Stimulated activated CD4-positive, alpha-beta T cell treated with anti-CD3 and anti-CD28 coated beads, Interleukin-2, amount 100 ng/mL, for 24 hours (primary cell): ENCODE measurements around the gene SORD.
"Not testable (repeated sequence)": the region's sequence is repeated elsewhere in the genome, so short reads cannot be mapped to it uniquely, and the experiment has no call there.

Experiments
- DNase-seq, 2 donors: peaks; one replicate each; pipeline ENCODE4 v3.0.0-alpha.2; 2020

Gene SORD

DNA sequence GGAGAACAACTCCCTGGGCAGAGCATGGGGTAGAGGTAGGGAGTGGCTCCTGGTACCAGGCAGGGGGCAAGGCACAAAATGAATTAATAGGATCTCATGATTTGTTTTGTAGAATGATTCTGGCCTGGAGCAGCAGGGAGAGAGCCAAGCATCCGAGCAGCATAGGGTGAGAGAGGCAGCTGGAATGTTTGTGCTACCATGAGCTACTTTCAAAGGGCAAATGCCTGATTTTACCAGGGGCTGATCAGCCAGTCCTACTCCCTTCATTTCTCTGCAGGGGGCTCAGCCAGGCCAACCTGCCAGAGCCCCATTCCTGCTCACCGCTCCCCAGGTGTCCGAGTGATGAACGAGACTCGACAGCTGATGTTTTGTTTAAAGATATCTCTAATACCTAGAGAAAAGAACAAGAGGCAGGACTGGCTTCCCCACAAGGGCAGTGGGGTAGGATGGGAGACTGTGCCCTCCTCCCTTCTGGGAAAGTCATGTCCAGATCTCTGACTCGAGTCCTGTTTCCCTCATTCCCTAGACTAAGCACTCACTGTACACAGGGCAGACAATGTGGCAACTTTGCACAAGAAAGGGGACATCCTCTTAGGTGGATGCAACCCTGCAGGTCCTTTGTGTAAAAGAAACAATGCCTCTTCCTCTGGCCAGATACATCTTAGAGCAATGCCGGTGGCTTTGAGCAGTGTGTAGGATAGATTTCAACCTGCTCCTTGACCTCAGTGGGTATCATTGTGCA, 78.1 kb downstream of the SORD start:
- no peak for DNase-seq

- no peak for DNase-seq
These were observed 78.8 kb downstream of the SORD start for GRCh38 chr15:45101749-45102148.

DNA sequence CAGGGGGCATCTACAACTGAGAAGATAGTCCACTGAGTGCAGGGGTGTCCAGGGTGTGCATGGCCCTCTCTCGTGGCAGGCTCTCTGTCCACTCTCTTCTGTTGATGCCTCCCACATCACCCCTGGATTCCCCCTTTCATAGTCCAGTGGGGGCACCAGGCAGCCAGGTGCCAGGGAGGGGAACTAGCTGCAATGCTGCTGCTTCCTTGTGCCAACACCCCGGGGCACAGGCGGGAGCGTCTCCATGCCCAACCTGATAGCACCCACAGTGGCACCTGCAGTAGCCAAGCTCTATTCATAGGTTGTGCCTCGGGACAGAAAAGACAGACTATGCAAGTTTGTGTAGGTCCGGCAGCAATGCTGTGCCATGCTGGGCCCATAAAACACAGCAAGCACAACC, 79.2 kb downstream of the SORD start:
- no peak for DNase-seq

- DNase-seq: not testable (repeated sequence)
These were observed 81.2 kb downstream of the SORD start for GRCh38 chr15:45104170-45104569.

GRCh38 chr15:45105586-45105985, 82.6 kb downstream of the SORD start:
- no peak for DNase-seq

DNA sequence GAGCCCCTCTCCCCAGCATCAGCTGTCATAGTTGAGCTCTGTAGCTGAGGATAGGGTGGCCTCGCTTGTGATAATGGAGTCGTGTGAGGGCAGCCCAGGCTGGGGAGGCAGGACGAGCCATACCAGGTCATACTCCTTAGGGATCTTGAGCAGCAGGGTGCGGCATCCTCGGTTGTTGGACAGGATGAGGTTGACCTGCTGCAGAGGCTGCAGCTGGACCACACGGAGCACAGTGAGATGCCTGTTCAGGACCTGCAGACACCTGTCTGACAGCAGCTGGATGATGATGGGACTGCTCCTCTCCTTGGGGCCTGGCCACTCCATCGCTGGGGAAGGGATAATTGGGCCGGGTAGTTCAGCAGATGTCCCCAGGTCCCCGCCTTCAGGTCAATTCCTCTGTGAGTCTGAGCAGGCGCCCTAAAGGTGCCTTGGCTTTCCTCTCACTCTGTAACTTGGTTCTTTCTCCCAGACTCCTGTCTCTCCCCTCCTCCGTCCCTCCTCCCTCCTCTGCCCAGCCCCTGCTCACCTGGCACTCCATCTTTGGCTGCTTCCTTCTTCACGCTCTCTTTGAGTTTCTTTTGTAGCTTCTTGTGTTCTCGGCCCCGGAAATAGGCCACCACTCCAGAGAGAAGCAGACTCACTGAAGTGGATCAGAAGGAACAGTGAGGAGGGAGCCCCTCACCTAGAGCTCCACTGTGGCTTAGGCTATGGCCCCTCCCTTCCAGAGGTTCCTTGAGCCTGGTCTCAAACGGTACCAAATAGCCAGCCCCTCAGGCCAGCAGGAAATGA, 83.2 kb downstream of the SORD start:
- no peak for DNase-seq

DNA sequence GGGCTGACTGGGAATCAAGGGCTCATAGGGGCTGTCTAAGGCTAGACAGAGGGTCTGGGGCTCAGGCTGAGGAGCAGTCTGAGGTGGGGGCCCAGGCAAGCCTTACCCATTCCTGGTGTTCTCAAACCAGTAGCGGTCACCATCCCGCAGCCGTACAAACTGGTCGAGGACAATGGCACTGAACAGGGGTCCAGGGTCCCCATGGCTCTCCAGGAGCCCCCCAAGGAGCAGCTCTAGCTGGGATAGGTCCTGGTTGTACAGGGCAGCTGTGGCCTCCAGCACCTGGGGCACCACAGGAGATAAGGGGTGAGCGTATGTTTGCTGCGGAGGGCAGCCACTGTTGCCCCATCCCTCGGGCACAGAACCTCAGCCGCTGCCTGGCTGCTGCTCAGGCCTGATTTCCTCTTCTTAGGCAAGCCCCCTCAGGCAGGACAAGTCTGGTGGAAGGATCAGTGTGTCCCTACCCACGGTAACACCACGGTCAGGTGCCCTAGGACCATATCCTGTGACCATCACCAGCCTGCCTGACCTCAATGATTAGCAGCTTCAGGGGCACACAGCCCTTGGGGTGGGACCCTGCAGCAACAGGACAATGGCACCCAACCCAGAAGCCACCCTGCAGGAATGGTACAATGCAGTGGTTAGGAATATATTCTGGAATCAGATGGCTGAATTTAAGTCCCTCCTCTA, 85.1 kb downstream of the SORD start:
- DNase-seq: no peak

DNA sequence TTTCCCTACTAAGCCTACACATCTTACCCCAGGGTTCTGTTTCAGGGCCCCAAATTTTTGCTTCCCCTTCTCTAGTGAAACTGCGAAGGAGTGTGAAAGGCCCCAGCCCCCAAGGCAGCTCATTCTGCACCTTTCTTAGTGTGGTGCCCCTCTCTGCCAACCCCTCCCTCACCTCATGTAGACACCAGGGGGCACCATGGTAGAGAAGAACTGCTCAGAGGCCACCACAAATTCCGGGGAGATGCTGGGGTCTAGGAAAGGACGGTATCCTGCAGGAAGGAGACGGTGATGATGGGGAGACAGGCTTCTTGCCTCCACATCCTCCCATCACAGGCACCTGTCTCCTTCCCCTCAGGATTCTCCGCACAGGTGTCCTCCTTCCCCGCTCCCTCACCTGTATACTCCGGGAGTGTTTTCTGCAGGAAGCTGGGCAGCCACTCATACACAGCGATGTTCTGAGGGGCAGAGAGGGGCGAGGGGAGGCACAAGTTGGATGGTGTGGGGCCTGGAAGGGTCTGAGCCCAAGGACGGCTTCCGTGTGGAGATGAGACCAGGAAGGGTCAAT, 87.3 kb downstream of the SORD start:
- no peak for DNase-seq

GRCh38 chr15:45111390-45112142, 88.6 kb downstream of the SORD start:
- DNase-seq: no peak

GRCh38 chr15:45112143-45112590, 89.2 kb downstream of the SORD start:
- DNase-seq: no peak

DNA sequence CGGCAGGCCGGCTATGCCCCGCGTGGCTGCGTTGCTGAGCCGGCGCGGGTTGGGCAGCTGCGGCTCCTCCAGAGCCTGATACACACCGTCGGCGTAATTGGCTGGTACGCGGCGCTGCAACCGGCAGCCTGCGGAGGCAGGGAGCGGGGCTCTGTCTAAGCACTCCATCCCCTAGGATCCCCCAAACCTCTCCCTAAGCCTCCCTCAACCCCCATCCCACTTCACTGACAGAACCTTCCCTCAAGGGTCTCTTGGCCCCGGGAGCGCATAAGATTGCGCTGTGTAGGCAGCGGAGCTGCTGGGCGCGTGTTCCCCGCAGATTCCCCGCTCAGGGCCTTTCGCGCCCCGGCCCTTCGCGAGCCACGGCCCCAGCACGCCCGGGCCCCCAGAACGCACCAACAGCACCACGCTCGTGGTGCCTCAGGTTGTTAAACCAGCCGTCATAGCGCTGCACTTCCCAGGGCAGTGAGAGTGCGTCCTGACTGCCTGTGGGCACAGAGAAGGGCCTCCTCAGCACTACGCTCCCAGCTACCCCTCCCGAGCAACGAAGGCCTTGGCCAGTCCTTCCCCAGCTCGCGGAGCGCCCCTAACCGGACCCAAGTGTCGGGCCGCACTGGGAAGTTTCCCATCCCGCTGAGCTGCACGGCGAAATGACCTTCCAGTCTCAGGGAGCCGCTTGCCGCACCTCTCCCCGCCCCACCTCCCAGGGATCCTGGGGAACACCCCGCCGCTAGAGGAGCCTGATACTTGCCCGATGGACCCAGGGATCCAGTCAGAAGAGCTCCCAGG, 89.8 kb downstream of the SORD start:
- peak in 1 of 2 donors; percentile 33 for DNase-seq

- no peak for DNase-seq
These were observed 90.5 kb downstream of the SORD start for GRCh38 chr15:45113380-45113990.

DNA sequence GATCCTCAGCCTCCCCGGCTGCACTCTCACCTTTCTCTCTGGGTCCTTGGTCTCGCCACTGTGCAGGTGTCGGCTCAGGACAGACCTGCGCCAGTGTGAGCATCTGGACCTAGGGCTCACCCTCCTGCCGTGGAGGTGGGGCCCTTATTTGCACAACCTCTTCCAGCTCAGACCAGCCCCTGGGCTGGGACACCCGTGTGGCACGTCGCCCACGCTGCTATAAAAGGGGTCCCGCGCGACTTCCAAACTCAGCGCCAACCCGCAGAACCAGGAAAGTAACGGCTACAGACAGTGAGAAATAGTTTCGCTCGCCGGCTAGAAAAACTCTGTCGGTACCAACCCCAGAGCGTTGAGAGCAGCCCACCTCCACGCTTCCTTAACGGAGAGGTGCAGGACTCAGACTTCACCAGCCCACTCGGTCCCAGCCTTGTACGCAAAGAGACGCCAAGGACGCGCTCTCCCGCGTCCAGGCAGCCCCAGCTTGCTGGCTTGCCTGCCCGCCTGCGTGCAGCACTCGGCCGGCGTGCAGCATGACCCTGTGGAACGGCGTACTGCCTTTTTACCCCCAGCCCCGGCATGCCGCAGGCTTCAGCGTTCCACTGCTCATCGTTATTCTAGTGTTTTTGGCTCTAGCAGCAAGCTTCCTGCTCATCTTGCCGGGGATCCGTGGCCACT, 91.2 kb downstream of the SORD start, which contains the start of the genes DUOX2 and DUOXA2:
Gene DUOX2 (minus strand): TSS at position 97 of the 675 bp plus-strand sequence. CDS start 761 bp downstream, outside the sequence.
Gene DUOXA2 (plus strand): TSS at position 251 of the 675 bp plus-strand sequence. CDS start 280 bp downstream, at position 531.
- no peak for DNase-seq

DNA sequence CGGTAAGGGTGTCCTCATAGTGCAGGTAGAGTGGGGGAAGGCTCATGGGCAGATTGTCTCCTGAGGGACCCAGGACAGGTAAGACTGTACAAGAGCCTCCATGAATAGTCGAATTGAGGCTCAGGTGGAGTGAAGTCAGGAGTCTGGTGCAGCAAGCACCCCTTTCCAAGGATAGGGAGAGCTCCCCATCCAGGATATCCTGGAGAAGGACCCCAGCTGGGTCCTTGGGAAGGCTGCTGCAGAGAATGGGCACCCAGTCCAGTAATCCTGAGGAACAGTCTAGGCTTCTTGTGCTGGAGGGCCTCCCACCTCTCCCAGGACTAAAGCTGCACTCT, 91.7 kb downstream of the SORD start:
- no peak for DNase-seq

- DNase-seq: no peak
These were observed 92.4 kb downstream of the SORD start for GRCh38 chr15:45115312-45115820.

- DNase-seq: no peak
These were observed 93.0 kb downstream of the SORD start for GRCh38 chr15:45116006-45116481.

GRCh38 chr15:45116482-45117307, 93.7 kb downstream of the SORD start:
- peak in 1 of 2 donors; percentile 22 for DNase-seq

DNA sequence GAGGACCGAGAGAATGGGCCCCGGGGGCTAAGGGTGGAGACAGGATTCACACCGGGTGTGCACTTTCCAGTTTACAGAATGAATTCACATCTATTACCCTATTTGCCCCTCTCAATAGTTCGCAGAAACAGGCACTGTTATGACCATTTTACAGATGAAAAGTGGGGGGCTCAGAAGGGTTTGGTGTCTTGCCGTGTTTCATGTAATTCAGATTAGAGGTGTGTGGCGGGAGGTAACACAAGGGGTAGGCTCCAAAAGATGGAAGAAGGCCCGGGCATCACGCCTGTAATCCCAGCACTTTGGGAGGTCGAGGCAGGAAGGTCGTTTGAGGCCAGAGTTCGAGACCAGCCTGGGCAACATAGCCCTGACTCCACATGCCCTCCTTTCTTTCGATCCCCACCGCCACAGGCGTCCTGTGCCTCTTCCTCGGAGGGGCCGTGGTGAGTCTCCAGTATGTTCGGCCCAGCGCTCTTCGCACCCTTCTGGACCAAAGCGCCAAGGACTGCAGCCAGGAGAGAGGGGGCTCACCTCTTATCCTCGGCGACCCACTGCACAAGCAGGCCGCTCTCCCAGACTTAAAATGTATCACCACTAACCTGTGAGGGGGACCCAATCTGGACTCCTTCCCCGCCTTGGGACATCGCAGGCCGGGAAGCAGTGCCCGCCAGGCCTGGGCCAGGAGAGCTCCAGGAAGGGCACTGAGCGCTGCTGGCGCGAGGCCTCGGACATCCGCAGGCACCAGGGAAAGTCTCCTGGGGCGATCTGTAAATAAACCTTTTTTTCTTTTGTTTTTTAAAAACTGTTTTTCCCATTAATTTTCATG, 94.5 kb downstream of the SORD start:
- no peak for DNase-seq
